TTC549 (cell line): ENCODE measurements around the gene AGPAT1.
"Not testable (repeated sequence)": the region's sequence is repeated elsewhere in the genome, so short reads cannot be mapped to it uniquely, and the experiment has no call there.

Experiments used
- FAIRE-seq: peaks from 2 replicates; lab custom pipeline; 2012; peaks lifted over from hg19 to GRCh38; lab: Jason Lieb, UNC

AGPAT1 gene

GRCh38 chr6:32198866-32199265 is 23.0 kb upstream of the AGPAT1 start:
- FAIRE-seq = no peak

GRCh38 chr6:32198345-32198696 is 22.4 kb upstream of the AGPAT1 start:
- no peak for FAIRE-seq

- FAIRE-seq = no peak
These were observed 21.1 kb upstream of the AGPAT1 start for GRCh38 chr6:32196682-32197616.

GRCh38 chr6:32195902-32196681 is 20.2 kb upstream of the AGPAT1 start:
- no peak for FAIRE-seq

GRCh38 chr6:32195652-32195901 is 19.7 kb upstream of the AGPAT1 start:
- no peak for FAIRE-seq

- peak; percentile 92 for FAIRE-seq
These were observed 19.2 kb upstream of the AGPAT1 start for GRCh38 chr6:32194825-32195651.

GRCh38 chr6:32194388-32194787 is 18.5 kb upstream of the AGPAT1 start:
- no peak for FAIRE-seq

GRCh38 chr6:32193096-32193495 is 17.2 kb upstream of the AGPAT1 start:
- not testable (repeated sequence) for FAIRE-seq

GRCh38 chr6:32192608-32193039 is 16.7 kb upstream of the AGPAT1 start, which contains the start of gene GPSM3:
Gene GPSM3 (minus strand): TSS chr6:32192643. CDS start chr6:32192513, 130 bp downstream.
- FAIRE-seq = no peak

GRCh38 chr6:32191696-32192607 is 16.1 kb upstream of the AGPAT1 start:
- no peak for FAIRE-seq

GRCh38 chr6:32190911-32191677 is 15.2 kb upstream of the AGPAT1 start:
- FAIRE-seq = no peak

GRCh38 chr6:32190054-32190851 is 14.4 kb upstream of the AGPAT1 start, which contains the start of gene PBX2:
Gene PBX2 (minus strand): TSS chr6:32190202. CDS start chr6:32189915, 287 bp downstream.
- no peak for FAIRE-seq

- no peak for FAIRE-seq
These were observed 13.8 kb upstream of the AGPAT1 start for GRCh38 chr6:32189742-32190053.

GRCh38 chr6:32189069-32189741 is 13.3 kb upstream of the AGPAT1 start:
- no peak for FAIRE-seq

GRCh38 chr6:32188381-32189068 is 12.6 kb upstream of the AGPAT1 start:
- no peak for FAIRE-seq

- FAIRE-seq = not testable (repeated sequence)
These were observed 12.0 kb upstream of the AGPAT1 start for GRCh38 chr6:32187725-32188380.

- no peak for FAIRE-seq
These were observed 11.3 kb upstream of the AGPAT1 start for GRCh38 chr6:32187009-32187709.
